DOHH2 (cell line): Measurements from ENCODE around the gene CYTH1.
"Not testable (repeated sequence)": the region's sequence is repeated elsewhere in the genome, so short reads cannot be mapped to it uniquely, and the experiment has no call there.

Experiments used
- H3F3A ChIP-seq: fragments of 200-600 bp; sonication (generic), shearing (Covaris generic); 2 replicates; pipeline ENCODE4 v1.6.0; 2016; ENCODE audit warnings: antibody characterized with exemption, mild to moderate bottlenecking; ENCODE audit not compliant: control insufficient read depth, insufficient read depth
- H3K27ac ChIP-seq: fragments of 200-600 bp; sonication (generic); 2 replicates; pipeline ENCODE4 v1.5.1; 2014; ENCODE audit warnings: low read depth, mild to moderate bottlenecking, low read length, moderate library complexity
- H3K27me3 ChIP-seq: fragments of 200-600 bp; sonication (generic); 2 replicates; pipeline ENCODE4 v1.6.1; 2014; ENCODE audit warnings: mild to moderate bottlenecking, low read length, mixed read lengths; ENCODE audit not compliant: control insufficient read depth
- H3K36me3 ChIP-seq: fragments of 200-600 bp; sonication (generic); 2 replicates; pipeline ENCODE4 v1.6.1; 2014; ENCODE audit warnings: mild to moderate bottlenecking, low read length, moderate library complexity, mixed read lengths; ENCODE audit not compliant: control insufficient read depth
- H3K4me1 ChIP-seq: fragments of 200-600 bp; sonication (generic); 2 replicates; pipeline ENCODE4 v1.6.1; 2014; ENCODE audit warnings: mild to moderate bottlenecking, low read length, mixed read lengths; ENCODE audit not compliant: control insufficient read depth
- H3K4me2 ChIP-seq: fragments of 200-600 bp; sonication (generic); 2 replicates; pipeline ENCODE4 v1.6.0; 2014; ENCODE audit warnings: mild to moderate bottlenecking, low read length, moderate library complexity
- H3K4me3 ChIP-seq: fragments of 200-600 bp; sonication (generic); 2 replicates; pipeline ENCODE4 v1.5.1; 2014; ENCODE audit warnings: mild to moderate bottlenecking, low read length, mixed read lengths
- H3K79me2 ChIP-seq: fragments of 200-600 bp; sonication (generic); 2 replicates; pipeline ENCODE4 v1.6.1; 2014; ENCODE audit warnings: mild to moderate bottlenecking, low read length, mixed read lengths; ENCODE audit not compliant: control insufficient read depth
- H3K9me2 ChIP-seq: fragments of 200-600 bp; sonication (generic); replicated peaks from 2 replicates; pipeline ENCODE4 v1.6.1; 2014; ENCODE audit warnings: mild to moderate bottlenecking, low read length, mixed read lengths; ENCODE audit not compliant: control insufficient read depth
- H3K9me3 ChIP-seq: fragments of 200-600 bp; sonication (generic); 2 replicates; pipeline ENCODE4 v1.6.1; 2014; ENCODE audit warnings: antibody characterized with exemption, low read length, mixed read lengths; ENCODE audit not compliant: control insufficient read depth, insufficient read depth
- H4K20me1 ChIP-seq: fragments of 200-600 bp; sonication (generic); 2 replicates; pipeline ENCODE4 v1.6.0; 2014; ENCODE audit warnings: low read depth, mild to moderate bottlenecking, antibody characterized with exemption, low read length, moderate library complexity; ENCODE audit not compliant: control insufficient read depth, insufficient read depth
- CTCF ChIP-seq: fragments of 200-600 bp; sonication (generic); IDR thresholded peaks from one replicate; pipeline ENCODE4 v1.5.1; 2014; ENCODE audit warnings: antibody characterized with exemption, mild to moderate bottlenecking, low read depth, low read length; ENCODE audit not compliant: poor library complexity, severe bottlenecking
- EZH2phosphoT487 ChIP-seq: fragments of 200-600 bp; sonication (generic); IDR thresholded peaks from 2 replicates; pipeline ENCODE4 v1.6.1; 2017; ENCODE audit warnings: borderline replicate concordance, mild to moderate bottlenecking, antibody characterized with exemption, low read length, moderate library complexity, mixed read lengths

CYTH1 gene

GRCh38 chr17:78780335-78780734 is 1.7 kb downstream of the CYTH1 start:
- Histone ChIP-seq H3K4me3 (peak overlapping the region; percentile 83), H3K27ac (peak overlapping the region; percentile 76)

GRCh38 chr17:78779850-78780249 is 2.2 kb downstream of the CYTH1 start:
- TF ChIP-seq EZH2phosphoT487 (no peak), CTCF (no peak)
- H3K4me3 ChIP-seq = peak overlapping the region; percentile 83
- peaks cover 56% of the 10 kb centered on the region for H3K4me1 ChIP-seq
- no peaks in the 10 kb centered on the region for H3K27me3 ChIP-seq
- H3K79me2 ChIP-seq = peaks cover 69% of the 10 kb centered on the region
- H3K4me2 ChIP-seq = peak overlapping the region; percentile 66
- H3F3A ChIP-seq = peaks cover 23% of the 10 kb centered on the region
- peak overlapping the region; percentile 76 for H3K27ac ChIP-seq
- no peaks in the 10 kb centered on the region for H4K20me1 ChIP-seq
- H3K36me3 ChIP-seq = peaks cover 4% of the 10 kb centered on the region; the same call in 1 of the 2 replicates
- H3K9me2 ChIP-seq = no peaks in the 10 kb centered on the region
- no peaks in the 10 kb centered on the region for H3K9me3 ChIP-seq

More at GRCh38 chr17:78780335-78780734, 1.7 kb downstream of the CYTH1 start:
- no peak for TF ChIP-seq CTCF
- no peak for TF ChIP-seq EZH2phosphoT487
- no peaks in the 10 kb centered on the region for H3K27me3 ChIP-seq
- peaks cover 51% of the 10 kb centered on the region for H3K4me1 ChIP-seq
- H3K9me2 ChIP-seq = no peaks in the 10 kb centered on the region
- H3F3A ChIP-seq = peaks cover 23% of the 10 kb centered on the region
- H4K20me1 ChIP-seq = no peaks in the 10 kb centered on the region
- peak overlapping the region; percentile 66 for H3K4me2 ChIP-seq
- H3K9me3 ChIP-seq = no peaks in the 10 kb centered on the region
- peaks cover 4% of the 10 kb centered on the region; the same call in 1 of the 2 replicates for H3K36me3 ChIP-seq
- peaks cover 64% of the 10 kb centered on the region for H3K79me2 ChIP-seq

- peaks cover 75% of the 10 kb centered on the region for H3K79me2 ChIP-seq
- peak overlapping the region; percentile 76 for H3K27ac ChIP-seq
These were observed 2.8 kb downstream of the CYTH1 start for GRCh38 chr17:78779286-78779651.

GRCh38 chr17:78777881-78778280 is 4.2 kb downstream of the CYTH1 start:
- no peaks in the 10 kb centered on the region for H3K9me3 ChIP-seq
- peaks cover 73% of the 10 kb centered on the region for H3K4me1 ChIP-seq
- no peak overlapping the region for H3K4me3 ChIP-seq
- peak overlapping the region; percentile 35 for H3K4me2 ChIP-seq
- H3K27me3 ChIP-seq = no peaks in the 10 kb centered on the region
- peaks cover 6% of the 10 kb centered on the region; the same call in 1 of the 2 replicates for H4K20me1 ChIP-seq
- TF ChIP-seq CTCF (no peak), EZH2phosphoT487 (no peak)
- peaks cover 17% of the 10 kb centered on the region for H3F3A ChIP-seq
- H3K36me3 ChIP-seq = peaks cover 11% of the 10 kb centered on the region; the same call in 1 of the 2 replicates
- H3K9me2 ChIP-seq = no peaks in the 10 kb centered on the region
- 0 out of 2 replicates have a peak overlapping the region, but pooled peaks have one; percentile 13 for H3K27ac ChIP-seq
- peaks cover 88% of the 10 kb centered on the region for H3K79me2 ChIP-seq

More at GRCh38 chr17:78779286-78779651, 2.8 kb downstream of the CYTH1 start:
- H3K9me2 ChIP-seq, H3K27me3 ChIP-seq, H3K36me3 ChIP-seq, H3K9me3 ChIP-seq, H4K20me1 ChIP-seq: not testable (repeated sequence)
- Histone ChIP-seq H3K4me1 (peaks cover 62% of the 10 kb centered on the region), H3F3A (peaks cover 21% of the 10 kb centered on the region), H3K4me3 (peak overlapping the region; percentile 83), H3K4me2 (peak overlapping the region; percentile 66)
